K562 (cell line): ENCODE measurements around the gene FKBP8. TPM values are rescaled to one million over a fixed set of nuclear protein-coding genes. Genes with fewer than 3 reads are reported as not detected.
A peak's percentile ranks its signal among the peaks of the same experiment; 100 is the strongest.

ENCODE experiments used
- CBFA2T2 ChIP-seq: fragments of 450-650 bp; conservative IDR thresholded peaks from 2 replicates; pipeline ENCODE4 v1.6.1; 2017; ENCODE audit warnings: mild to moderate bottlenecking
- CSDE1 ChIP-seq, 2 experiments: fragments of 450-650 bp; IDR thresholded peaks; 2 replicates each; pipeline ENCODE4 v1.6.1; 2016; ENCODE audit warnings: mild to moderate bottlenecking in 1 of 2
- FOSL1 ChIP-seq: fragments of 200-800 bp; sonication (Bioruptor generic); conservative IDR thresholded peaks from 2 replicates; pipeline ENCODE4 v1.6.1; 2016; ENCODE audit warnings: missing genetic modification characterization, missing compliant biosample characterization
- HEY1 ChIP-seq: fragments of 250-450 bp; sonication (Bioruptor Pico); IDR thresholded peaks from 2 replicates; pipeline ENCODE4 v1.5.0; 2020; ENCODE audit warnings: mild to moderate bottlenecking, moderate library complexity, borderline replicate concordance
- LARP7 ChIP-seq: fragments of 450-650 bp; IDR thresholded peaks from 2 replicates; pipeline ENCODE4 v1.6.1; 2016
- MTA3 ChIP-seq: fragments of 450-650 bp; formaldehyde crosslinking; IDR thresholded peaks from 2 replicates; pipeline ENCODE4 v1.6.1; 2017; ENCODE audit warnings: mild to moderate bottlenecking, borderline replicate concordance
- POLR2G ChIP-seq: fragments of 200-400 bp; formaldehyde crosslinking; IDR thresholded peaks from 2 replicates; pipeline ENCODE4 v1.6.1; 2017; ENCODE audit warnings: low read depth, mild to moderate bottlenecking, antibody characterized with exemption, low read length, moderate library complexity
- PRDM10 ChIP-seq: fragments of 450-650 bp; IDR thresholded peaks from 2 replicates; pipeline ENCODE4 v1.6.1; 2018; ENCODE audit not compliant: partially characterized antibody
- SIN3A ChIP-seq, 2 experiments: fragments of 150-350 bp in 1 of 2; IDR thresholded peaks; 2 replicates each; pipeline ENCODE4 v1.6.1; 2011 to 2016; ENCODE audit warnings: borderline replicate concordance in 2 of 2, low read depth in 2 of 2, low read length in 2 of 2, mild to moderate bottlenecking in 2 of 2, moderate library complexity in 2 of 2; ENCODE audit not compliant: control insufficient read depth in 1 of 2
- SMC3 ChIP-seq: conservative IDR thresholded peaks from 2 replicates; pipeline ENCODE4 v1.6.1; 2011; ENCODE audit warnings: low read depth, low read length, improper control_type of control experiment; ENCODE audit not compliant: insufficient read depth
- SRSF1 ChIP-seq: fragments of 200-400 bp; formaldehyde crosslinking; IDR thresholded peaks from 2 replicates; pipeline ENCODE4 v1.6.1; 2017; ENCODE audit warnings: mild to moderate bottlenecking, low read depth, low read length, moderate library complexity
- STAG1 ChIP-seq: sonication (generic); formaldehyde crosslinking; IDR thresholded peaks from 2 replicates; pipeline ENCODE4 v1.5.0; 2020; ENCODE audit warnings: missing genetic modification reagents, borderline replicate concordance
- TBP ChIP-seq: optimal IDR thresholded peaks from 2 replicates; pipeline ENCODE3; 2011; ENCODE audit warnings: low read depth, low read length, improper control_type of control experiment
- TCFL5 ChIP-seq: fragments of 250-450 bp; sonication (Bioruptor Pico); conservative IDR thresholded peaks from 2 replicates; pipeline ENCODE4 v1.6.1; 2021; ENCODE audit warnings: mild to moderate bottlenecking, moderate library complexity, matching md5 sums
- ZFX ChIP-seq: sonication (generic); formaldehyde crosslinking; IDR thresholded peaks from 2 replicates; pipeline ENCODE4 v1.8.0; 2022; ENCODE audit warnings: mild to moderate bottlenecking, missing genetic modification reagents, moderate library complexity
- ZNF212 ChIP-seq: fragments of 450-650 bp; formaldehyde crosslinking; IDR thresholded peaks from 2 replicates; pipeline ENCODE4 v1.4.0; 2020; ENCODE audit warnings: mild to moderate bottlenecking
- polyA plus RNA-seq, 8 experiments: library from polyadenylated mRNA; depleted of rRNA in 4 of 8; stranded (reverse) in 5 of 8; unstranded in 3 of 8; fragments of >200 nt; fragmentation: Nextera tagmentation in 2 of 8; fragmentation: Illumina TruSeq in 1 of 8; extraction: Ambion mirVana in 2 of 8; extraction: Trizol in 1 of 8; gene quantifications; 2 replicates each; pipeline versions ENCODE4 v1.2.1 to v1.2.3, GENCODE V29; 2011 to 2014; ENCODE audit warnings: inconsistent platforms in 1 of 8, missing spikeins in 1 of 8
- total RNA-seq, 7 experiments: library from RNA; depleted of rRNA in 6 of 7; stranded (reverse); fragments of >200 nt in 6 of 7; fragmentation: Illumina TruSeq in 2 of 7; extraction: Trizol in 2 of 7; gene quantifications; 2 replicates each; pipeline versions ENCODE4 v1.2.1 to v1.2.3, GENCODE V29; 2011 to 2021; ENCODE audit warnings: low replicate concordance in 1 of 7
- TF ChIP-seq, protein P1 (sequence below): IDR thresholded peaks from 2 replicates; pipeline ENCODE4 v1.6.1; 2011; ENCODE audit warnings: borderline replicate concordance, low read depth, mild to moderate bottlenecking, moderate library complexity, low read length; ENCODE audit not compliant: insufficient read depth, poor library complexity, severe bottlenecking
- TF ChIP-seq, protein P2 (sequence below): sonication (generic); formaldehyde crosslinking; IDR thresholded peaks from 2 replicates; pipeline ENCODE4 v1.8.0; 2022; ENCODE audit warnings: mild to moderate bottlenecking, missing genetic modification reagents

FKBP8 gene
- total and polyA plus RNA-seq, 9 of the 15 experiments (the other 6 are each of a cell fraction or from before 2014, with no cell fraction given), result 0.46 to 236 (median 104) TPM

- TF ChIP-seq SIN3A (IDR thresholded peaks at IDR 0.05; ENCODE audit: borderline replicate concordance in 2 of 2, control insufficient read depth in 1 of 2, low read depth in 2 of 2, low read length in 2 of 2), result peak; percentile 37 to 66; a peak in 2 of 4 replicates
- peak; percentile 81 for TF ChIP-seq TBP
- TF ChIP-seq SMC3, result peak; percentile 37
- TF ChIP-seq FOSL1 (tag), result peak; percentile 66
- TF ChIP-seq CSDE1 (IDR thresholded peaks at IDR 0.05), result no peak
- TF ChIP-seq SRSF1, result no peak
- TF ChIP-seq CBFA2T2, result peak; percentile 98
- TF ChIP-seq MTA3, result peak; percentile 82
- TF ChIP-seq HEY1, result no peak
- TF ChIP-seq LARP7, result no peak
- peak; percentile 4; the same call in 1 of the 2 replicates for TF ChIP-seq POLR2G
- TF ChIP-seq TCFL5 (CRISPR knock-in tag), result no peak
- no peak; the same call in 1 of the 2 replicates for TF ChIP-seq ZNF212
- no peak for TF ChIP-seq STAG1 (CRISPR knock-in tag)
- peak; percentile 47 for TF ChIP-seq PRDM10
- TF ChIP-seq, protein P1, sequence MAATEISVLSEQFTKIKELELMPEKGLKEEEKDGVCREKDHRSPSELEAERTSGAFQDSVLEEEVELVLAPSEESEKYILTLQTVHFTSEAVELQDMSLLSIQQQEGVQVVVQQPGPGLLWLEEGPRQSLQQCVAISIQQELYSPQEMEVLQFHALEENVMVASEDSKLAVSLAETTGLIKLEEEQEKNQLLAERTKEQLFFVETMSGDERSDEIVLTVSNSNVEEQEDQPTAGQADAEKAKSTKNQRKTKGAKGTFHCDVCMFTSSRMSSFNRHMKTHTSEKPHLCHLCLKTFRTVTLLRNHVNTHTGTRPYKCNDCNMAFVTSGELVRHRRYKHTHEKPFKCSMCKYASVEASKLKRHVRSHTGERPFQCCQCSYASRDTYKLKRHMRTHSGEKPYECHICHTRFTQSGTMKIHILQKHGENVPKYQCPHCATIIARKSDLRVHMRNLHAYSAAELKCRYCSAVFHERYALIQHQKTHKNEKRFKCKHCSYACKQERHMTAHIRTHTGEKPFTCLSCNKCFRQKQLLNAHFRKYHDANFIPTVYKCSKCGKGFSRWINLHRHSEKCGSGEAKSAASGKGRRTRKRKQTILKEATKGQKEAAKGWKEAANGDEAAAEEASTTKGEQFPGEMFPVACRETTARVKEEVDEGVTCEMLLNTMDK, result no peak
- TF ChIP-seq ZFX (CRISPR knock-in tag), result peak; percentile 76
- TF ChIP-seq, protein P2, sequence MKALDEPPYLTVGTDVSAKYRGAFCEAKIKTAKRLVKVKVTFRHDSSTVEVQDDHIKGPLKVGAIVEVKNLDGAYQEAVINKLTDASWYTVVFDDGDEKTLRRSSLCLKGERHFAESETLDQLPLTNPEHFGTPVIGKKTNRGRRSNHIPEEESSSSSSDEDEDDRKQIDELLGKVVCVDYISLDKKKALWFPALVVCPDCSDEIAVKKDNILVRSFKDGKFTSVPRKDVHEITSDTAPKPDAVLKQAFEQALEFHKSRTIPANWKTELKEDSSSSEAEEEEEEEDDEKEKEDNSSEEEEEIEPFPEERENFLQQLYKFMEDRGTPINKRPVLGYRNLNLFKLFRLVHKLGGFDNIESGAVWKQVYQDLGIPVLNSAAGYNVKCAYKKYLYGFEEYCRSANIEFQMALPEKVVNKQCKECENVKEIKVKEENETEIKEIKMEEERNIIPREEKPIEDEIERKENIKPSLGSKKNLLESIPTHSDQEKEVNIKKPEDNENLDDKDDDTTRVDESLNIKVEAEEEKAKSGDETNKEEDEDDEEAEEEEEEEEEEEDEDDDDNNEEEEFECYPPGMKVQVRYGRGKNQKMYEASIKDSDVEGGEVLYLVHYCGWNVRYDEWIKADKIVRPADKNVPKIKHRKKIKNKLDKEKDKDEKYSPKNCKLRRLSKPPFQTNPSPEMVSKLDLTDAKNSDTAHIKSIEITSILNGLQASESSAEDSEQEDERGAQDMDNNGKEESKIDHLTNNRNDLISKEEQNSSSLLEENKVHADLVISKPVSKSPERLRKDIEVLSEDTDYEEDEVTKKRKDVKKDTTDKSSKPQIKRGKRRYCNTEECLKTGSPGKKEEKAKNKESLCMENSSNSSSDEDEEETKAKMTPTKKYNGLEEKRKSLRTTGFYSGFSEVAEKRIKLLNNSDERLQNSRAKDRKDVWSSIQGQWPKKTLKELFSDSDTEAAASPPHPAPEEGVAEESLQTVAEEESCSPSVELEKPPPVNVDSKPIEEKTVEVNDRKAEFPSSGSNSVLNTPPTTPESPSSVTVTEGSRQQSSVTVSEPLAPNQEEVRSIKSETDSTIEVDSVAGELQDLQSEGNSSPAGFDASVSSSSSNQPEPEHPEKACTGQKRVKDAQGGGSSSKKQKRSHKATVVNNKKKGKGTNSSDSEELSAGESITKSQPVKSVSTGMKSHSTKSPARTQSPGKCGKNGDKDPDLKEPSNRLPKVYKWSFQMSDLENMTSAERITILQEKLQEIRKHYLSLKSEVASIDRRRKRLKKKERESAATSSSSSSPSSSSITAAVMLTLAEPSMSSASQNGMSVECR (CRISPR knock-in tag), result peak; percentile 36; the same call in 1 of the 2 replicates
Measured at GRCh38 chr19:18543814-18544475, 572 bp upstream of the FKBP8 start (continued).
